GM19193 (cell line): ENCODE results near the gene PBX2.

Source experiments
- POLR2A ChIP-seq: IDR thresholded peaks from 4 replicates; pipeline ENCODE4 v1.6.1; 2011; ENCODE audit not compliant: insufficient read depth, insufficient read length; ENCODE audit errors: extremely low read depth

Gene PBX2

DNA sequence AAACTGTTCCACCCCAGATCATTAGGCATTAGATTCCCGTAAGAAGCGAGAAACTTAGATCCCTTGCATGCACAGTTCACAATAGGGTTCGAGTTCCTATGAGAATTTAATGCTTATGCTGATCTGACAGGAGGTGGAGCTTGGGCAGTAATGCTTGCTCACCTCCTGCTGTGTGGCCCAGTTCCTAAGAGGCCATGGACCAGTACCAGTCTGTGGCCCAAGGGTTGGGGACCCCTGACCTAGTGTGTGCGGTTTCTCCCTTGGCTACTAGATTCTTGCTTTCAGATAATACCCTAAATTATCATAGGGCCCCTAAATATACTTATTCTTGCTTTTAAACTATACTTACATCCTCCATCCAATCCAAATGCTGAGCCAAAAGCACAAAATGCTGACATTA, 4.4 kb upstream of the PBX2 start:
- TF ChIP-seq POLR2A = no peak

DNA sequence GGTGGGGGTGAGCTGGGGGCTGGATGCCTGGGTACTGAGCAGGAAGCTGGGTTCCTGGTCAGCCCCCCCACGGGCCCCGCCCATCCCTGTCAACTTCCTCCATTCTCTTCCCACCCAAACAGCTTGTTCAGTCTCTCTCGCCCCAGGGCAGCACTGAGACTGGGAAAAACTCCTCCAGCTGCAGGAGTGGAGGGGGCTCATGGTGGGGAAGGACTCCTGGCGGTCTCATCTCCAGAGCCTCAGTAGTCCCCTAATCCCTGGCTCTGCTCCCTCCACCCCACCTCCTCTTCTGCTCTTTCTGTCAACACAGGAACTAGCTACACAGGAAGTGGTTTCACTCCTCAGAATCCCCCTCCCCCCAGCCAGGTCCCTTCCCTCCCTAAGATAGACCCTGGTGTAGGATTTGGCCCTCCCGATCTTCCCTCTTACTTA, 2.6 kb upstream of the PBX2 start, which contains the start of gene GPSM3:
GPSM3 (minus strand) TSS at position 36 of the 432 bp plus-strand sequence. CDS start 130 bp downstream, outside the sequence.
- TF ChIP-seq POLR2A = peak; percentile 67

DNA sequence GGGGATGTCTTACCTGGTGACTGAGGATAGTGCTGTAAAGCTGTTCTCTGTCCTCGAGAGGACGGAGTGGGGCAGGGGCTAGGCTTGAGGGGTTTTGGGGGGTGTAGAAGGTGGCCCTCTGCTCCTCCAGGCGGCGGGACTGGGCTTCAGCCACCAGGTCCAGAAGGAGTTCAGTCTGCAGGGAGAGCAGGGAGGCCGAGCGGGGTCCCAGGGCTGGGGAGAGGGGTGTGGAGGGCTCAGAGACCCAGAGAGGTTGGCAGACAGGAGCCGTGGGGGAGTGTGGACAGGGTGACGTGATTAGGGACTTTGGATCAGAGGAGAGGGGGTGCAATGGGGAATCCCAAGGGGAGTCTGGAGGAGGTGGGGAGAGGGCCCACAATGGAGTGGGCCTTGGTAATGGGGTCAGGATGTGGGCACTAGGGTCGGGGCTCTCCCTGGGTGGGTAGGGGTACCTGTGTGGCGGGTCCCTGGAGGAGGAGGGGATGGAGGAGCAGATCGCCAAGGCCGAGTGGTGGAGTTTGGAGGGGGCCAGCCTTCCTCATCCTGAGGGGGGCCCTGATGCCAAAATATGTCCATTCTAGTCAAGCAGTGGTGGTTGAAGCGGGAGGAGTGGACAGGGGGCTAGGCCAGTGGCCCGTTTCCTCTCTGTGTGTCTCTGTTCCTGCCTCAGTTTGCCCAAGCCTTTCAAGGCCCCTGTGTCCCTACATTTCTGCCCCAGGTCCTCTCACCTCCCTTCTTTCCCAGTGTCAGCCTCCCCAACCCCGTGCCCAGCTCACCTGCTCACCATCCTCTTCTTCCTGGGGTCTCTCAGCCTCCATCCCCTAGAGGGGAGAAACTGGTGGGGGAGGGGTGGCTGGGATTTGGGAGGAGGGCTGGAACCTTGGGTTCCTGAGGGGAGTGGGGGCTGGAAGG, 1.9 kb upstream of the PBX2 start:
- TF ChIP-seq POLR2A = peak; percentile 34

DNA sequence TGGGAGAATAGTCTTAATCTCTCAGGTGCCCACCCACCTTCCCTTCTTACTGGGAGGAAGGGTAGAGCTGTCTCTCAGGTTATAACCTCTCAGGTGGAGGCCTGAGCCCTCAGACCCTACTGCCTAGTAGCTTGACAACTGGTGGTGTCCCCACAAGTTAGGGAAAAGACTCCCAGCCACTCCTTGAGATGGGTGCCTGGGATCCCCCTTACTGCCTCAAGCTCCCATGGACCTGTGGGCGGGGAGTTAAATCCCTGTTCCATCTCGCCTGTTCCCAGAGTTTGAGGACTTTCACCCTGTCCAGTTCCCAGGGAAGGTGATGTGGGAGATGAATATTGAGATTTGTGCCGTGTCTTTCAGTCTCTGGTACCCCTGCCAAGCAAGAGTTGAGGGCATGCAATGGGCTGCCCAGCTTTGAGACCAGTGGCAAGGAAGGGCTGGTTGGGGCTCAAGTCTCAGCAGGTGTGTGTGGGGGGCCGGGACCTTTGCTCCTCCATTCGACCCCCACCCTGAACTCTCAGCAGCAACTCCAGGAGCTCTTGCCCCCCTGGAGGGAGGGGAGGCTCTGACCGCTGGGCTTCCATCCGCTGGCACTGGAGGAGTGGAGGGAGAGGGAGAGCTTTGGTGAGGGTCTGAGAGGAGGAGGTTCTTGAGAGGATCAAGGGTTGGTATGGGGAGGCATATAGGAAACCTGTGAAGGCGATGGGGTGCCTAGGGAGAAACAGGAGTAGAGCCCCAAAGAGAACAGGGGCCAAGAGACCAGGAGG, 1.1 kb upstream of the PBX2 start:
- peak; percentile 19 for TF ChIP-seq POLR2A

DNA sequence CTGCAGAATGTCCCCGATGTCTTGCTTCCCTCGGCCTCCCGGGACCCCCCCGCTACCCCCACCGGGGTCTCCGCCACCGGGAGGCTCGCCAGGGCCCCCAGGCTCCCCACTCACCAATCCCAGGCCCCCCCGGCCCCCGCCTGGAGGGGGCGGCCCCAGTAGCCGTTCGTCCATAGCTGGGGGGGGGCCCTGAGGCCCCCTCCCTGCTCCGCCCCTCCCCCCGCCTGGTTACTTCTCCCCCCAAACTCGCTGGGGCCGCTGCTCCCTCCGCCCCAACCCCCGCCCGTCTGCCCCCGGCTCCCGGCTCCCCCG, 304 bp downstream of the PBX2 start:
- no peak for TF ChIP-seq POLR2A

DNA sequence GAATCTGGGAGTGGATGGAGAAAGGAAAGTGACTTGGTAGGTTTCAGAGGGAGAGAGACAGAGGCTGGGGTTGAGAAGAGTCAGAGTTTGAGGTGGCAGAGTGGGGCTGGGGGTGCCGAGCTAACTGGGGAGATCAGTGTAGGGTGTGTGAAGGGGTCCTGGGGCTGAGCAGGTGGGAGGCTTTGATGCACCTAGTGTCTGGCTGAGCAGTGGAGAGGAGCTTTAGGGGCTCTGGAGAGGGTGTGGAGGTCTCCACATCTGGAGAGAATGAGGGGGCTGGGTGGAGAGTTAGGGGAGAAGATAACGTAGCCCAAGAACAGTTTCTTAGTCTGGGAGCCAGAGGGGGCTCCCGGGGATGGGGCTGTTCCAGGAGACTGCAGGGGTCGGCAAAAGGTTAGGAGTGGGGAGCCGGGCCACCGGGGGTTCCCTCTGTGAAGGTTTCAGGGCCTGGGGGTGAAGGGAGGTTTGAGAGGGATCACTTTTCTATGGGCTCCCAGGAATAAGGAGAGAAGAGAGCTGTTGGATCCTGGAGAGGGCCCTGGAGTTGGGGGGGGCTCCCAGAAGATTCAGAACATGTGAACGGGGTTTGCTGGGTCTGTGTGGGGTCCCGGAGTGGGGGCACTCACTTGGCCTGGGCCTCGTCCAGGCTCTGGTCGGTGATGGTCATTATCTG, 797 bp downstream of the PBX2 start:
- no peak for TF ChIP-seq POLR2A

DNA sequence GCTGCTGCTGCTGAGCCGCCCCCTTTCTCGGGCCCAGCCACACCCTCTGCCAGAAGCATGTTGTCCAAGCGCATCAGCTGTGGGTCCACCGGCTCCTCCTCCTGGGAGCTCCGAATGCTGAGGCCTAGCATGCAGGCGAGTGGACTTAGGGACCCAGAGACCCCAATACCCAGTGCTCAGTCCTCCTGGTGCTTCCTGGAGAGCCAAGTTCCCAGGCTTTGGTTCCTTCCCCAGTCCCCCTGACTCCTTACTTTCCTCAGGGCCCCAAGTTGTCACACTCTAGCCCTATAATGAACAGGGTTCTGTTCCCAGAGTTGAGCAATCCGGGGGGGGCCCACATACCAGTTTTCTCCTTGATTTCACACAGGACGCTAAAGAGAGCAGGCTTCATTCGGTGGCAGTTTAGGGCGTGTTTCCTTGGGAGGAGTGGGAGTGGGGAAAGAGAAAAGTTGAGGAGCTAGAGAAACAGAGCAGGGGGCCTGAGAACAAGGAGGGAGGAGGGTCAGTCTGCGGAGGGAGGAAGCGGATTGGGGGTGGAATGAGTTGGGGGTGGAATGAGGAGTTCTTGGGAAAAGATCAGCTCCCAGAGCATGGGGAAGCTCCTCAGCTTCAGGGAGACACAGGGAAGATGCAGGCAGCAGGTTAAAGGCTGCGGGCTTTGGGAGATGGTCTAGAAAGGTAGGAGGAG, 1.5 kb downstream of the PBX2 start:
- TF ChIP-seq POLR2A = no peak

DNA sequence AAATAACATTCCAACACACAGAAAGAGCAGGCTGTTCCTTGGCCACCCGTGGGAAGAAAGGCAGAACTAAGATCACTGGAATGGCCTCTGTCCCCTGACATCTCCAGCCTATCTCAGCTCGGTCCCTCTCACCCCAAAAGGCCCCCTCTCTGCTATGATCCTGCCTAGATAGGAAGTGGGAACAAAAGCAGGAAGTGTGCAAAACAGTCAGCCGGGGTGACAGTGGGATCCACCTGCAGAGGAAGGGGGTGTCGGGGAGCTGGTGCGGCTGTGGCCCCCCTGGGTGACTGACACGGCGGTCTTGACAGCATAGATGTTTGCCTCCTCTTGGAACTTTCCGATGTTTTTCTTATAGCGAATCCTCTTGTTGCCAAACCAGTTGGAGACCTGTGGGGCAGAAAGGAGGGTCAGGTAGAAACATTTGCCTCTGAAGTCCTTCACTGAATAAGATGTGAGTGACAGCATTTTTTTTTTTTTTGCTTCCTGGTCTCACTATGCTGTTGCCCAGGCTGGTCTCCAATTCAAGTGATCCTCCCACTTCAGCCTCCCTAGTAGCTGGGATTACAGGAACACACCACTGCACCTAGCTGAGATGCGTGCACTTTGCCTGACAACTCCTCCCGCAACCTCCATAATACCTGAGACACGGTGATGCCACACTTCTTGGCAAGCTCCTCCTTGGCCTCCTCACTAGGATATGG, 2.8 kb downstream of the PBX2 start:
- TF ChIP-seq POLR2A = no peak

DNA sequence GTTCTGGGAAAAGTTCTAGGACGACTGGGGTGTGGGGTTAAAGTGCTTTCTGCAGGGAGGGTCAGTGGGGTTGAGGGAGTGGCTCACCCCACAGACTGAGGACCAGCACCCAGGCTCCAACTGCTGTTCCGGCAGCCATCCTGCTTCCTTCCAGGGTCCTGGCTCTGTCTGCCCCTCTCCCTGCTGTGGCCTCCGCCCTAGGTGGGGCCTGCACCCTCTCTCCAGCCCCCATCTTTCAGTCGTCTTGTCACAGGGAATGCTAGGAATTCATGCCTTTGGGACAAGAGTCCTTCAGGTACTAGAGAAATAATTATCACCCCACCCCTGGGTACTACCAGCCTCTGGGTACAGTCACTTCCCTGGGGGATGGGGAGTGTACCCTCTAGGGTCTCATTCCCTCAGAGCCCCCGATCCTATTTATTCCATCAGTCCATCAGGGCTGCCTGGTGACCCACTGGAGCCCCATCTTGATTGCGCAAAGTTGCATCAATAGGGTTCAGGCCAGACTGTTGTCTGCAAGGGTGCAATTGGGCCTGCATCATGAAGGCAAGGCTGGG, 5.8 kb downstream of the PBX2 start, which contains the start of gene AGER:
AGER (minus strand) TSS at position 170 of the 557 bp plus-strand sequence; CDS start at position 139, 31 bp downstream.
- TF ChIP-seq POLR2A = peak; percentile 56

DNA sequence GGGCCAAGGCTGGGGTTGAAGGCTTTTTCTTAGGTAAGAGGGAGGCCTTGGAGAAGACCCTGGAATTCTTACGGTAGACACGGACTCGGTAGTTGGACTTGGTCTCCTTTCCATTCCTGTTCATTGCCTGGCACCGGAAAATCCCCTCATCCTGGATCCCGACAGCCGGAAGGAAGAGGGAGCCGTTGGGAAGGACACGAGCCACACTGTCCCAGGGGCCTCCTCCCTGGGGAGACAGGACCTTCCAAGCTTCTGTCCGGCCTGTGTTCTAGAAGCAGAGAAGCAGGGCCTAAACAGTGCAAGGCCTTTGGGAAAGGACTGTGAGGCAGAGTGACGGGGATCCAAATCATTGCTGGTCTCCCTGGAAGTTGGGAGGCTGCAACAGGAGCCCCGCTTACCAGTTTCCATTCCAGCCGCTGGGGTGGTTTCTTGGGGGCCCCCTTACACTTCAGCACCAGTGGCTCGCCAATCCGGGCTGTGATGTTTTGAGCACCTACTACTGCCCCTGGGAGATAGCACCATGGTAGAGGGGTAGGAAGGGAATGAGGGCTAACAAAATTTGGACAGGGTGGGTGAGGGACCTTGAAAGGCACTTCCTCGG, 6.4 kb downstream of the PBX2 start:
- TF ChIP-seq POLR2A = no peak

DNA sequence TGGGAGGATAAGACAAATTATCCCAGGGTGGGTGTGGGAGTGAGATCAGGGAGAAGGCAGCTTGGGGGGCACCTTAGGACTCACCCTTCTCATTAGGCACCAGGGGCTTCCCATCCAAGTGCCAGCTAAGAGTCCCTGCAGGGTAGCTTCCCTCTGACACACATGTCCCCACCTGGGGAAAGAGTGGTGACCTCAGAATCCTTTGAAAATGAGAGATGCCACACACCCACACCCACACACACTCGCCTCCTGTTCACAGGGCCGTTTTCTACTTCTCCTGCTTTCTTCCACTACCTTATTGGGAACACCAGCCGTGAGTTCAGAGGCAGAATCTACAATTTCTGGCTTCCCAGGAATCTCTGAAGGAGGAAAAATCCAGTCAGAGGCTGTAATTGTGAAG, 7.0 kb downstream of the PBX2 start:
- no peak for TF ChIP-seq POLR2A

DNA sequence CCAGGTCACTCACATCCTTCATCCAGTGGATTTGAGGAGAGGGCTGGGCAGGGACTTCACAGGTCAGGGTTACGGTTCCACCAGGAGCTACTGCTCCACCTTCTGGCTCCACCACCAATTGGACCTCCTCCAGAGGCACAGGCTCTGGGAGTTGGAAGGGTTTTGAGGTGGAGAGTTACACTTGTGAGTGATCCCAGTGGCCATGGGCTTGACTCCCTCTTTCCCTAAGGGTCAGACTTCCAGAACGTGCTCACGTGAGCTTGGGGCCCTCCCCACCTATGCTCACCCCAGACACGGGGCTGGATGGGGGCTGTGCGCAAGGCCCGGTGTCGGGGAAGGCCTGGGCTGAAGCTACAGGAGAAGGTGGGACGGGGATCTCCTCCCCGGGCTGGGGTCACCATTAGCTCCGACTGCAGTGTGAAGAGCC, 7.4 kb downstream of the PBX2 start:
- no peak for TF ChIP-seq POLR2A

DNA sequence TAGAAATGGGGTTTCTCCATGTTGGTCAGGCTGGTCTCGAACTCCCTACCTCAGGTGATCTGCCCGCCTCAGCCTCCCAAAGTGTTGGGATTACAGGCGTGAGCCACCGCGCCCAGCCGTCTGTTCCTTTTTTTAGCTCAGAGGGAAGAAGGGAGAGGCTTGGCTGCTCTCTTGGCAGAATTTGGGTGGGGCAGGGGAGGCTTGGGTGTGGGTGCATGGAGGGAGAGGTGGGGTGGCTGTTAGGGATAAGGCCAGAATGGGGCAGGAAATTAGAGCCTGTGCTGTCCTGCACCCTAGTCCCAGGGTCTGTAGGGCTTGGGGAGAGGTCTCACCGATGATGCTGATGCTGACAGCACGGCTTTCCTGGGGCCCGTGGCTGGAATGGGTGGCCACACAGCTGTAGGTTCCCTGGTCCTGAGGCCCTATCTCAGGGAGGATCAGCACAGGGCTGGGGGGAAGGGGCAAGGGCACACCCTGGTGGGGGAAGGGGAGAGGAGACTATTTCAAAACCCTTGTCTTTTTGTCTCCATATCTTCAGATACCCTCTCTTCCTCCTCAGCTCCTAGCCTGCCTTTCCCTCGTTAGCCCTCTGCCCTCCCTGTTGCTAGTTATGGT, 8.0 kb downstream of the PBX2 start:
- no peak for TF ChIP-seq POLR2A
